Stimulated activated CD8-positive, alpha-beta memory T cell treated with anti-CD3 and anti-CD28 coated beads, Interleukin-7, amount 100 ng/mL, for 1 hour (primary cell): ENCODE data around the gene GALNT2.
A peak's percentile ranks its signal among the peaks of the same experiment; 100 is the strongest.

Experiments
- DNase-seq, 2 donors: peaks; one replicate each; pipeline ENCODE4 v3.0.0-alpha.2; 2020; ENCODE audit warnings: low read depth in 2 of 2

The GALNT2 gene

DNA sequence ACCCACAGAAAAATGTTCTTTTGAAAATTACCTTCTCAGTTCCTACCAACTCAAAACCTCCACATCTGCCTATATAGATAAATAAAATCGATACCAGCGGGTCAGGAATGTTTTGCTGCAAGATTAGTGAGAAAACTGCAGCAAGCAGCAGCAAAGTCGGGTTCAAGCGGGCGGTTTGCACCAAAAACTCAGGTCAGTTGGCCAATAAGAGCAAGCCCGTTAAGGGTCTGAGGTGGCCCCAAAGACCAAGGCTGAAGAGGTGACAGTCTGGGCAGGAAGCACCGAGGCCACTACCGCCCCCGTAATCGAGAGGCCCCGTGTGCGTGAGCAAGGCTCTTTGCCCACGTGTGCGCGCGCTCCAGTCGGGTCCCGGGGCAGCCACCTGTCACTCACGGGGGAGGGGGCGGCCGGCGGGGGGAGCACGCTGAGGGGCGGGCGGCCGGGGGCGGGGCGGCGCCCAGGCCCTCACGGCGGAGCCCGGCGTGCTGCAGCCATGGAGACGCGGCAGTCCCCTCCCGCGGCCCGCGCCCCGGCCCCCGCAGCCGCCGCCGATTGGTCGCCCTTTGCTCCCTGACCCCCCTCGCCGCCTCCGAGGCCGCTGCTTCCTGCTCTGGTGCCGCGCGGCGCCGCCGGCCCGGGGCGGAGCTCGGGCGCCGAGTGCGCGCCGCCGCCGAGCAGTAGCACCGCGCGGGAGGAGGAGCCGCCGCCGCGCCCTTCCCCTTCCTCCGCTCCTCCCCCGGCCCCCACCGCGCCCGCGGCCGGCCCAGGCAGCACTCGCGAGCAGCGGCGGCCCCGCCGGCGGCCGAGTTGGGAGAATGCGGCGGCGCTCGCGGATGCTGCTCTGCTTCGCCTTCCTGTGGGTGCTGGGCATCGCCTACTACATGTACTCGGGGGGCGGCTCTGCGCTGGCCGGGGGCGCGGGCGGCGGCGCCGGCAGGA lies at the start of gene GALNT2:
Gene GALNT2 (plus strand): TSS at position 773 of the 939 bp plus-strand sequence. CDS start 43 bp downstream, at position 816.
- DNase-seq, result peak; percentile 65 to 69

DNA sequence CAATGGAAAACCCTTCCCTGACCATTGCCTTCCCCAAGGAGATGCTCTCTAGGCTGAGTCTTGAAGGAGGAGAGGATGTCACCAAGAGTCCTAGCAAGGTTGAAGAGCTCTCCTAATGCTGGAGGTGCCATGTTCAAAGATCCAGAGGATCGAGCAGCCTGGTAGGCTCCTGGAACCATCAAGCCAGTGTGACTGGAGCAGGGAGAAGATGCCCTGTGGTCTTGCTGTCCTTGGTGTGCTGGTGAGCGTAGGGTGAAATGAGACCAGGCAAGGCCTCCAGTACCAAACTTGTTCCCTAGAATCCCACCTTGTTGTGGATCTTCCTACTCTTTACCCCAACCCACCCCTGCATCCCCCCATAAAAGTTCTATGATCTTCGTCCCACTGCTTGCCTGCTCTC lies 46.6 kb upstream of the GALNT2 start:
- no peak for DNase-seq

- DNase-seq, result no peak
Observed at GRCh38 chr1:230022666-230023380, 44.2 kb upstream of the GALNT2 start.

GRCh38 chr1:230025686-230026085 lies 41.4 kb upstream of the GALNT2 start:
- no peak for DNase-seq

DNA sequence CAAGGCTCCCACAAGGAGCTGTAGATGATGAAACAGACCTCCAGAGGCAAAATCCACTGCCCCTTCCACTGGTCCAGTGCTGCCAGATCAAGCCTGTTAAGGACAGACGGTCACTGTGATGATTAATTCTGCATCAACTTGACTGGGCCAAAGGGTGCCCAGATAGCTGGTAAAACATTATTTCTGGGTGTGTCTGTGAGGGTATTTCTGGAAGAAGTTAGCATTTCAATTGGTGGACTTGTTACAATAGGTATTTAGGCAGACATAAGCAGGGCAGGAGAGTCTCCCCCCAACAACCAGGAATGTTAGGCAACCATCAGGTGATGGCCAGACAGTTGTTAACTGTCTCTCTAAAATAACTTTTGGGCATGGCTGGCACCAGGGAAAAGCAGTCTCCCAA lies 40.9 kb upstream of the GALNT2 start:
- DNase-seq, result no peak

DNA sequence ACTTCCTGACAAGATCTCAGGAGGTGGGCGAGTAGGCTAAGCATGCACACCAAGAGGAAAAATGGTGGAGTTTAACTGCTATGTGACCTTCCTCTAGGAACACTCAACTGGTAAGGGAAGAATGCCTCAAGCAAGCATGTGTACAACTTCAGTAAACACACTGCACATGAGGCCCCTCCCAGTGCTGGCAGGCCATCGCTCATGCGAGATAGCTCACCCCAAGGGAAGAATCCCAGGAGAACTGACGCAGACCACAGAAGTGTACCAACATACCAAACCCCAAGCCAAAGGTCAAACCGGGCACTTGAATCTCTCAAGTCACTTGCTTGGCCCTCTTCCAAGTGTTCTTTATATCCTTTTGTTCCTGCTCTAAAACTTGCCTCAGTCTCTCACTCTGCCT lies 40.5 kb upstream of the GALNT2 start:
- no peak for DNase-seq

DNA sequence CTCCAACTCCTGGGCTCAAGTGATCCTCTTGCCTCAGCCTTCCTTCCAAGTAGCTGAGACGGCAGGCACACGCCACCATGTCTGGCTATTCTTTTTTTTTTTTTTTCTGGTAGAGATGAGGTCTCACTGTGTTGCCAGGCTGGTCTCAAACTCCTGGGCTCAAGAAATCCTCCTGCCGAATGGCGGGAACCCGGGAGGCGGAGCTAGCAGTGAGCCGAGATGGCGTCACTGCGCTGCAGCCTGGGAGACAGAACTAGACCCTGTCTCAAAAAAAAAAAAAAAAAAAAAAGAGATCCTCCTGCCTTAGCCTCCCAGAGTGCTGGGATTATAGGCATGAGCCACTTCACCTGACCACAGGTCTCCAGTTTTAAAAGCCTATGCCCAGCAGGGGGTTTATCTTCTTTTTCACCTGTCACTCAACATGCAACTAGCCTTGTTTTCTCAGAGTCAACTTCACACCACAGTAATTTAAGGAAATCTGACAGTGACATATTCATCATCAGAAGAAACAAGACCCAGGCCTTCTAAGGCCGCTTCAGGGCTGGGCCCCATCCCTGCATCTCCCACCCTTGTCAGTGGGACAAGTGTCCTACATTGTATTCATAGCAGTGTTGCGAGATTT lies 38.3 kb upstream of the GALNT2 start:
- no peak for DNase-seq

DNA sequence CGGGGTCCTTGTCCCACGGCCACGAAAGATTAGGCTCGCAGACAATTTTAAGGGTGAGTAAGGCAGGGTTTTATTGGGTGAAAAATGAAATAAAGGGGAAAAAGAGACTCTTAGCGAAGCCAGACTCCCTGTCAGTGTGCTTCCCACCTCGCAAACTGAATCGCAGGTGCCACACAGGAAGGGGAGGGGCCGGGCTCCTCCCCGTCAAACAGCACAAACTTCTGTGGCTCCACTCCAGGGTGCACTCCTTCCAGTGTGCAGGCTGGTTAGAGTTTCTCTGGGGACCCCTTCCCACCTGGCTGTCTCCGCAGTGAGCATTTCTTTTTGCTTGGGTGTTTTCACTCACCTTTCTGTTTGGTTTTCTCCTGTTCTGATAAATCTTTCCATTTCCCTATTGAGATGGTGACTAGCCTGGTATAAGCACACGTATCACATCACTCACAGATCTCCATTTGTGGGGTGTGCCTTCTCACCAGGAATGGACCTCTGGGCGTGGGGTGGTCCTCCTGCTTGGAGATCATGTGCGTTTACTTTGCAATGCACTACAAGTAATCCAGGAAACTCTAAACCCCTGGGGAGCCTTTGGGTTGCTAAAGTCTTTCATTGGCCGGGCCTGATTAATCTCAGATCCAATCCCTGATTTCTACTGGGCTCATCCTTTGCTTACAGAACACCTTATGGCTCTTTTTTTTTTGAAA lies 37.6 kb upstream of the GALNT2 start:
- no peak for DNase-seq

DNA sequence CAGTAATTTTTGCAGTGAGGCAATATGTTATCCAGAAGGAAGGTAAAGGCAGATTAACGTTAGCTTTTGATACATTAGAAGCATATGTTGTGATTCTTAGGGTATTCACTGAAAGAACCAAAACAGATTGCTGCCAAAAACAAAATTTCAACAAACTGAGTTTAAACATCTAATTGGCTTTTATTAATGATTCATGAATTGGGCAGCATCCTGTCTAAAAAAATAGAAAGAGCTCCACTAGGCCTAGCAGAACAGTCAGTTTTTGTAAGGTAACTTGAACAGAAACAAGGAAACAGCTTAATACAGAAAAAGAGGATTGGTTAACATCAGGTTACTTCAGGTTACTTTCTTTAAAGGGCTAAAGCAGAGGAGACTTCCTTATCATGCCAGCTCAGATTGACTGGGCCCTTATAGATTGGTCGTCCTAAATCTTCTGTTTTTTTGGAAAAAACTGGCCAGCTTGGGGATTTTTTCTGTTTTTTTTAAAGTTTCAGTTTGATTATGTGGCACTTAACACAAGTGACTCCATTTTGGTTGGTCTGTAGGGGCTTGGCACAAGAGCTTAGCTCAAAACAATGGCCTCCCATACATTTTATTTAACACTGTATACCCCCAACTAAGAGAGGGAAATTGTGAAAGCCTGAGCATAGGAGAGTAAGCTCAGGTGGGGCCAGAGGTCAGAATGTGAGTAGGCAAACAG lies 36.8 kb upstream of the GALNT2 start:
- DNase-seq, result no peak

DNA sequence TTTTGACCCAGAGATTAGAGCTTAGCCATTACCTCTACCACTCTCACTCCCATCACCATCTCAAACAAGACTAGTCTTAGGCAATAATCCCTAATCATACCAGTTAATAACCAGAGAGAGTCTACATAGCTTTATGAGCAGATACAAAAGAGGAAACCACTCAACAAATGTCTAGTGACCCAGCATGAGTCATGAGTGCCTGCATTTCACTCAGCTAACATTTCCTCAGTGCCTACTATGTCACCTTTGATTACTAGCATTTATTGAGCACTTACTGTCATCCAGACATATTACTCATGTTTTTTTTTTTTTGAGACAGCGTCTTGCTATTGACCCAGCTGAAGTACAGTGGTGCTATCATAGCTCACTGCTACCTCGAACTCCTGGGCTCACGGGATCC lies 35.9 kb upstream of the GALNT2 start:
- no peak for DNase-seq

GRCh38 chr1:230032516-230033281 lies 34.3 kb upstream of the GALNT2 start:
- no peak for DNase-seq

GRCh38 chr1:230037261-230037660 lies 29.8 kb upstream of the GALNT2 start:
- no peak for DNase-seq

- no peak for DNase-seq
Observed at GRCh38 chr1:230040440-230040839, 26.6 kb upstream of the GALNT2 start.

- DNase-seq, result no peak
Observed at GRCh38 chr1:230043081-230043480, 24.0 kb upstream of the GALNT2 start.

- DNase-seq, result no peak
Observed at GRCh38 chr1:230044729-230045128, 22.3 kb upstream of the GALNT2 start.

- no peak for DNase-seq
Observed at GRCh38 chr1:230047114-230047865, 19.7 kb upstream of the GALNT2 start.

DNA sequence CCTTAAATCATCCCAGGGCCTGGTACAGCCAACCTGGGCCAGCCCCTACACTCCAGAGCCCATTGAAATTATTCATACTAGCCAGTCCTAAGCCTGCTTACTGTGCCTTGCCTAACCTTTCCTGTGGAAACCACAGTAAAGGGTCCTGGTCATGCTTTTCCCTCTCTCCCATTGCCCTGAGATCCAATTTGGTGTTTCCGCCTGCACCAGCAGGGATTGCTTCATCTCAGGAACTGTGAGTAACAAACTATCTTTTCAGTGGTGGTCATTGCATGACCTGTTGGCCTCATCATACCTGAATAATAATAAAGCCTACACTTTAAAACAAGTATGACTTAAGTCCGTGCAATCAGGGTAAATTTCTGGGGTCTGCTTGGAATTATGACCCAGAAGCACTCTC lies 18.7 kb upstream of the GALNT2 start:
- DNase-seq, result no peak

DNA sequence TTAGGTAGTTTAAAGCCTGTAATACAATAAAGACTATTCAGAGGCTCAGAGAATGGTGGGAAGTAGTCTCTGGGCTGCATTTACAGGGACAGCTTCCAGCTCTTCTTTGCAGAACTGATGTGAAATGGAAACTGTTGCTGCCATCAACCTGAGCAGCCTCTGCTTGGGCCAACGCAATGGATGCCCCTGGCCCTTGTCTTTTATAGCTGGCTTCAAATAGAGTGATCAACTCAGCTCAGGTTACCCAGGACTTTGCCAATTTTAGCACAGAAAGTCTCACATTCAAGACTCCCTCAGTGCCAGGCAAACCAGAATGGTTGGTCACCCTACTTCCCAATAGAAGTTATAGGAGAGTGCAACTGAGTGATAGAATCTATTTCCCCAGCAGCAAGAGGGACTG lies 18.1 kb upstream of the GALNT2 start:
- DNase-seq, result no peak

DNA sequence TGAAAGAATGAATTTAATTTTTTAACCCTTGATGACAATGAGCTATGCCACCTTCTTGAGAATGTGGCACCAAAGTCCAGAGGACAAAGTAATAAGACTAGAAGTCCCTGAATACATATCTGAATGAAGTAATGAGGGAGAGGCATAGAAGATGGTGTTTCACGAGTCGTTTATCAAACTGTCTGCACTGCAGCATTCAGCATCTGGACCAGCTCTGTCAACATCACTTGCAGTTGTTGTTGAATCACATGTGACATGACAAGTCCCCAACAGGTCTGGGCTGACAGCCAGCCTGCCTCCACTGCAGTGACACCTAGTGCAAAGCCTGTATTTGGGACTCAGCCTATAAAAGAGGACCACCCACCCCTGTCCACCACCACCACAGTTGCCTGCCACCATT lies 17.3 kb upstream of the GALNT2 start:
- no peak for DNase-seq
